ENCODE data around the gene COL4A2.

DNA sequence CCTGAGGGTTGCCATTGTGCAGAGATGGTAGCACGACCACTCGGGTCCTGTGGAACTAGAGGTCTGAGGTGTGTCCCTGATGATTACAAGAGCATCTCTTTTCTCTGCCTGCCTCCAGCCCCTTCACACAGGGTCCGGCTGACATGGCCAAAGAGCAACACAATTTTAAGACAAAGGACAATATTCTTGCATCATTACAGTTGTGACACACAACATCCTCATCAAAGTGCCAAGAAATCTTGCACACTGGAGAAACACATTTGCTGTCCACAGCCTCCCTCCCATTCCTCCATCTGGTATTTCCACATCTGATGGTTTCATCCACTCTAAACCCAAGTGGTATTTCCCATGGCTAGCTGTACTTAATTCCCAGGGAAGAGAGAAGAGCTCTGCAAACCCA is 12.9 kb upstream of the COL4A2 start:
- TF ChIP-seq EZH2 (IDR thresholded peaks at IDR 0.05; ENCODE audit: borderline replicate concordance, low read length) (no peak), CTCF (IDR thresholded peaks at IDR 0.05; ENCODE audit: low read length) (no peak)
